Measurements from ENCODE around the gene LRRC42. TPM values are rescaled to one million over a fixed set of nuclear protein-coding genes. Genes with fewer than 3 reads are reported as not detected.

LRRC42 gene
- total and polyA plus RNA-seq, 9 of the 15 experiments (the other 6 are each of a cell fraction or from before 2014, with no cell fraction given) = 17.3 to 51.9 (median 35.5) TPM

DNA sequence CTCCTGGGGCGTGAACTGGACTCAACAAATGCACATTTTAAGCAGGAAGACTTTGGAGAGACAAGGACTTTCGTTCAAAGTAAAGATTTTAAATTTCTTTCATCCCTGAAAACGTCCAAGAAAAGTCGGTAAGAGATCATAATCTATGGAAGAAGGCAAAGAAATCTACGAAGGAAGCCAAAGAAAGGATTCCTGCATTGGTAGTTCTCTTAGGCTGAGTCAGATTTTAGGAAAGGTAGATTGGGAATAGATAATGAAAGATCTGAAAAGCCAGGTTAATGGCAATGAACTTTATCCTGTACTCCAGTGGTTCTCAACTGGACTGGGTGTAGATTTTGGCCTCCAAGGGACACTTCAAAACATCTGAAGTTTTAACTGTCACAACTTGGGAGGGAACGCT, 3.1 kb upstream of the LRRC42 start (continued):
- TF ChIP-seq, protein P1, sequence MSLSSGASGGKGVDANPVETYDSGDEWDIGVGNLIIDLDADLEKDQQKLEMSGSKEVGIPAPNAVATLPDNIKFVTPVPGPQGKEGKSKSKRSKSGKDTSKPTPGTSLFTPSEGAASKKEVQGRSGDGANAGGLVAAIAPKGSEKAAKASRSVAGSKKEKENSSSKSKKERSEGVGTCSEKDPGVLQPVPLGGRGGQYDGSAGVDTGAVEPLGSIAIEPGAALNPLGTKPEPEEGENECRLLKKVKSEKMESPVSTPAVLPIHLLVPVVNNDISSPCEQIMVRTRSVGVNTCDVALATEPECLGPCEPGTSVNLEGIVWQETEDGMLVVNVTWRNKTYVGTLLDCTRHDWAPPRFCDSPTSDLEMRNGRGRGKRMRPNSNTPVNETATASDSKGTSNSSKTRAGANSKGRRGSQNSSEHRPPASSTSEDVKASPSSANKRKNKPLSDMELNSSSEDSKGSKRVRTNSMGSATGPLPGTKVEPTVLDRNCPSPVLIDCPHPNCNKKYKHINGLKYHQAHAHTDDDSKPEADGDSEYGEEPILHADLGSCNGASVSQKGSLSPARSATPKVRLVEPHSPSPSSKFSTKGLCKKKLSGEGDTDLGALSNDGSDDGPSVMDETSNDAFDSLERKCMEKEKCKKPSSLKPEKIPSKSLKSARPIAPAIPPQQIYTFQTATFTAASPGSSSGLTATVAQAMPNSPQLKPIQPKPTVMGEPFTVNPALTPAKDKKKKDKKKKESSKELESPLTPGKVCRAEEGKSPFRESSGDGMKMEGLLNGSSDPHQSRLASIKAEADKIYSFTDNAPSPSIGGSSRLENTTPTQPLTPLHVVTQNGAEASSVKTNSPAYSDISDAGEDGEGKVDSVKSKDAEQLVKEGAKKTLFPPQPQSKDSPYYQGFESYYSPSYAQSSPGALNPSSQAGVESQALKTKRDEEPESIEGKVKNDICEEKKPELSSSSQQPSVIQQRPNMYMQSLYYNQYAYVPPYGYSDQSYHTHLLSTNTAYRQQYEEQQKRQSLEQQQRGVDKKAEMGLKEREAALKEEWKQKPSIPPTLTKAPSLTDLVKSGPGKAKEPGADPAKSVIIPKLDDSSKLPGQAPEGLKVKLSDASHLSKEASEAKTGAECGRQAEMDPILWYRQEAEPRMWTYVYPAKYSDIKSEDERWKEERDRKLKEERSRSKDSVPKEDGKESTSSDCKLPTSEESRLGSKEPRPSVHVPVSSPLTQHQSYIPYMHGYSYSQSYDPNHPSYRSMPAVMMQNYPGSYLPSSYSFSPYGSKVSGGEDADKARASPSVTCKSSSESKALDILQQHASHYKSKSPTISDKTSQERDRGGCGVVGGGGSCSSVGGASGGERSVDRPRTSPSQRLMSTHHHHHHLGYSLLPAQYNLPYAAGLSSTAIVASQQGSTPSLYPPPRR (CRISPR knock-in tag; IDR thresholded peaks at IDR 0.05; ENCODE audit: borderline replicate concordance) = no peak
- TF ChIP-seq, protein P2, sequence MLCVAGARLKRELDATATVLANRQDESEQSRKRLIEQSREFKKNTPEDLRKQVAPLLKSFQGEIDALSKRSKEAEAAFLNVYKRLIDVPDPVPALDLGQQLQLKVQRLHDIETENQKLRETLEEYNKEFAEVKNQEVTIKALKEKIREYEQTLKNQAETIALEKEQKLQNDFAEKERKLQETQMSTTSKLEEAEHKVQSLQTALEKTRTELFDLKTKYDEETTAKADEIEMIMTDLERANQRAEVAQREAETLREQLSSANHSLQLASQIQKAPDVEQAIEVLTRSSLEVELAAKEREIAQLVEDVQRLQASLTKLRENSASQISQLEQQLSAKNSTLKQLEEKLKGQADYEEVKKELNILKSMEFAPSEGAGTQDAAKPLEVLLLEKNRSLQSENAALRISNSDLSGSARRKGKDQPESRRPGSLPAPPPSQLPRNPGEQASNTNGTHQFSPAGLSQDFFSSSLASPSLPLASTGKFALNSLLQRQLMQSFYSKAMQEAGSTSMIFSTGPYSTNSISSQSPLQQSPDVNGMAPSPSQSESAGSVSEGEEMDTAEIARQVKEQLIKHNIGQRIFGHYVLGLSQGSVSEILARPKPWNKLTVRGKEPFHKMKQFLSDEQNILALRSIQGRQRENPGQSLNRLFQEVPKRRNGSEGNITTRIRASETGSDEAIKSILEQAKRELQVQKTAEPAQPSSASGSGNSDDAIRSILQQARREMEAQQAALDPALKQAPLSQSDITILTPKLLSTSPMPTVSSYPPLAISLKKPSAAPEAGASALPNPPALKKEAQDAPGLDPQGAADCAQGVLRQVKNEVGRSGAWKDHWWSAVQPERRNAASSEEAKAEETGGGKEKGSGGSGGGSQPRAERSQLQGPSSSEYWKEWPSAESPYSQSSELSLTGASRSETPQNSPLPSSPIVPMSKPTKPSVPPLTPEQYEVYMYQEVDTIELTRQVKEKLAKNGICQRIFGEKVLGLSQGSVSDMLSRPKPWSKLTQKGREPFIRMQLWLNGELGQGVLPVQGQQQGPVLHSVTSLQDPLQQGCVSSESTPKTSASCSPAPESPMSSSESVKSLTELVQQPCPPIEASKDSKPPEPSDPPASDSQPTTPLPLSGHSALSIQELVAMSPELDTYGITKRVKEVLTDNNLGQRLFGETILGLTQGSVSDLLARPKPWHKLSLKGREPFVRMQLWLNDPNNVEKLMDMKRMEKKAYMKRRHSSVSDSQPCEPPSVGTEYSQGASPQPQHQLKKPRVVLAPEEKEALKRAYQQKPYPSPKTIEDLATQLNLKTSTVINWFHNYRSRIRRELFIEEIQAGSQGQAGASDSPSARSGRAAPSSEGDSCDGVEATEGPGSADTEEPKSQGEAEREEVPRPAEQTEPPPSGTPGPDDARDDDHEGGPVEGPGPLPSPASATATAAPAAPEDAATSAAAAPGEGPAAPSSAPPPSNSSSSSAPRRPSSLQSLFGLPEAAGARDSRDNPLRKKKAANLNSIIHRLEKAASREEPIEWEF (CRISPR knock-in tag; IDR thresholded peaks at IDR 0.05) = no peak
- TF ChIP-seq, protein P3, sequence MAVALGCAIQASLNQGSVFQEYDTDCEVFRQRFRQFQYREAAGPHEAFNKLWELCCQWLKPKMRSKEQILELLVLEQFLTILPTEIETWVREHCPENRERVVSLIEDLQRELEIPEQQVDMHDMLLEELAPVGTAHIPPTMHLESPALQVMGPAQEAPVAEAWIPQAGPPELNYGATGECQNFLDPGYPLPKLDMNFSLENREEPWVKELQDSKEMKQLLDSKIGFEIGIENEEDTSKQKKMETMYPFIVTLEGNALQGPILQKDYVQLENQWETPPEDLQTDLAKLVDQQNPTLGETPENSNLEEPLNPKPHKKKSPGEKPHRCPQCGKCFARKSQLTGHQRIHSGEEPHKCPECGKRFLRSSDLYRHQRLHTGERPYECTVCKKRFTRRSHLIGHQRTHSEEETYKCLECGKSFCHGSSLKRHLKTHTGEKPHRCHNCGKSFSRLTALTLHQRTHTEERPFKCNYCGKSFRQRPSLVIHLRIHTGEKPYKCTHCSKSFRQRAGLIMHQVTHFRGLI (CRISPR knock-in tag; IDR thresholded peaks at IDR 0.05) = no peak
- TF ChIP-seq POU5F1 (IDR thresholded peaks at IDR 0.05; ENCODE audit: borderline replicate concordance, low read depth, low read length, partially characterized antibody) = no peak
- TF ChIP-seq, protein P4, sequence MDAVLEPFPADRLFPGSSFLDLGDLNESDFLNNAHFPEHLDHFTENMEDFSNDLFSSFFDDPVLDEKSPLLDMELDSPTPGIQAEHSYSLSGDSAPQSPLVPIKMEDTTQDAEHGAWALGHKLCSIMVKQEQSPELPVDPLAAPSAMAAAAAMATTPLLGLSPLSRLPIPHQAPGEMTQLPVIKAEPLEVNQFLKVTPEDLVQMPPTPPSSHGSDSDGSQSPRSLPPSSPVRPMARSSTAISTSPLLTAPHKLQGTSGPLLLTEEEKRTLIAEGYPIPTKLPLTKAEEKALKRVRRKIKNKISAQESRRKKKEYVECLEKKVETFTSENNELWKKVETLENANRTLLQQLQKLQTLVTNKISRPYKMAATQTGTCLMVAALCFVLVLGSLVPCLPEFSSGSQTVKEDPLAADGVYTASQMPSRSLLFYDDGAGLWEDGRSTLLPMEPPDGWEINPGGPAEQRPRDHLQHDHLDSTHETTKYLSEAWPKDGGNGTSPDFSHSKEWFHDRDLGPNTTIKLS (IDR thresholded peaks at IDR 0.05; ENCODE audit: borderline replicate concordance, low read depth) = no peak

Data from K562 (cell line).